HFF-Myc (cell line): ENCODE measurements around the gene MSMP.

Source experiments
- DNase-seq: peaks from one replicate; pipeline ENCODE4 v3.0.0-alpha.2; 2011; ENCODE audit warnings: low read depth; ENCODE audit errors: extremely low read depth
- H3K4me3 ChIP-seq: replicated peaks from 2 replicates; pipeline ENCODE4 v1.5.1; 2011; ENCODE audit warnings: low read depth, mild to moderate bottlenecking, control low read depth, low read length
- TF ChIP-seq, protein P1 (sequence below): IDR thresholded peaks from 2 replicates; pipeline ENCODE4 v1.5.1; 2012; ENCODE audit warnings: mild to moderate bottlenecking, low read depth, low read length, control low read depth; ENCODE audit errors: missing control alignments

Gene MSMP

DNA sequence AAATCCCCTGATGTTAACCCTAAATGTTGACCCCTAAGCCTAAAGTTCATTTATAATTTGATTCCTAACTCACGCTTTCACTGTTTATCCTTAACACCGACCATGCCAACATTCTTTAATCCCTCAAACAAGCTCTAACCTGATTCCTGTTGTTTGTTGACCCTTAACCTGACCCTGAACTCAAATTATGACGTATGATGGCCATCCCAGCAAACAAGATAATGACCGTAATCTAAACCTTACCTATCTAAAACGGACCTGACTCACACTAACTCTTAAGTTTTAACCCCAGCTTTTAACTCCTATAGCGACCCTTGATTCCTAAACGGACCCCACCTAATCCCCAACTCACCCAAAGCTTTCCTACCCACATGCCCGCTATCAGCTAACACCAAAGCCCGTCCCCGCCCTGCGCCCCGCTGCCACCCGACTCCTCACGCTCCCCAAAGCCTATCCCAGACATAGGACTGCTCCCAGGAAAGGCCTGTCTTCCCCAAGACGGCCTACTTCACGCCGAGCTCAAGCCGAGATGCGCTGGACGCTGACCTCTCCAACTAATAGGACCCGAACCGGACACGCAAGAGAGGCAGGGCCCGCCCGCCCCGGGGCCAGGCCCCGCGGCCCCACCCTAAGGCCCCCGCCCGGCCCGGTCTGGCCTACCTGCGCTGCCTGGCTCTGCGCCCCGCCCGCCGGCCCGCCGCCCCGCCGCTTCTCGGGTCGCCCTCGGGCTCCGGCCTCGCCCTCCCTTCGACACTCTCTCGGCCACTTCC is 22.5 kb downstream of the MSMP start:
- DNase-seq = no peak
- TF ChIP-seq, protein P1, sequence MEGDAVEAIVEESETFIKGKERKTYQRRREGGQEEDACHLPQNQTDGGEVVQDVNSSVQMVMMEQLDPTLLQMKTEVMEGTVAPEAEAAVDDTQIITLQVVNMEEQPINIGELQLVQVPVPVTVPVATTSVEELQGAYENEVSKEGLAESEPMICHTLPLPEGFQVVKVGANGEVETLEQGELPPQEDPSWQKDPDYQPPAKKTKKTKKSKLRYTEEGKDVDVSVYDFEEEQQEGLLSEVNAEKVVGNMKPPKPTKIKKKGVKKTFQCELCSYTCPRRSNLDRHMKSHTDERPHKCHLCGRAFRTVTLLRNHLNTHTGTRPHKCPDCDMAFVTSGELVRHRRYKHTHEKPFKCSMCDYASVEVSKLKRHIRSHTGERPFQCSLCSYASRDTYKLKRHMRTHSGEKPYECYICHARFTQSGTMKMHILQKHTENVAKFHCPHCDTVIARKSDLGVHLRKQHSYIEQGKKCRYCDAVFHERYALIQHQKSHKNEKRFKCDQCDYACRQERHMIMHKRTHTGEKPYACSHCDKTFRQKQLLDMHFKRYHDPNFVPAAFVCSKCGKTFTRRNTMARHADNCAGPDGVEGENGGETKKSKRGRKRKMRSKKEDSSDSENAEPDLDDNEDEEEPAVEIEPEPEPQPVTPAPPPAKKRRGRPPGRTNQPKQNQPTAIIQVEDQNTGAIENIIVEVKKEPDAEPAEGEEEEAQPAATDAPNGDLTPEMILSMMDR = no peak
- H3K4me3 ChIP-seq = peak overlapping the region; percentile 83

DNA sequence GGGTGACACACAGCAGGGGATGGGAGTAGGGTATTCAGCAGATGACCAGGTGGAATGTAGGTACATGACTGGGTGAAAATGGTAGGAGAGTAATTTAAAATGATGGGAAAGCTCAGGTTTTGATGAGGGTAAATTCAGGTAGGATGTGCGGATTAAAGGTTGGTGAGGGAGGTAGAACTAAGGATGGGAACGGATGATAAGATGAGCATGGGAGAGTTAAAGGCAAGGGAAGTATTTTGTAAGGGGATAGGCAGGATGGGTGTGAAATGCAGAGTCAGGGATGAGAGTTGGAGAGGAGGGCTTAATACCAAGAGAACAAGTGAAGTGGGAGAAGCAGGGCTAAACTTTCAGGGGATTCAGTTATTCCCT is 23.6 kb downstream of the MSMP start:
- H3K4me3 ChIP-seq = peak overlapping the region; percentile 83
- TF ChIP-seq, protein P1 = no peak
- DNase-seq = no peak

DNA sequence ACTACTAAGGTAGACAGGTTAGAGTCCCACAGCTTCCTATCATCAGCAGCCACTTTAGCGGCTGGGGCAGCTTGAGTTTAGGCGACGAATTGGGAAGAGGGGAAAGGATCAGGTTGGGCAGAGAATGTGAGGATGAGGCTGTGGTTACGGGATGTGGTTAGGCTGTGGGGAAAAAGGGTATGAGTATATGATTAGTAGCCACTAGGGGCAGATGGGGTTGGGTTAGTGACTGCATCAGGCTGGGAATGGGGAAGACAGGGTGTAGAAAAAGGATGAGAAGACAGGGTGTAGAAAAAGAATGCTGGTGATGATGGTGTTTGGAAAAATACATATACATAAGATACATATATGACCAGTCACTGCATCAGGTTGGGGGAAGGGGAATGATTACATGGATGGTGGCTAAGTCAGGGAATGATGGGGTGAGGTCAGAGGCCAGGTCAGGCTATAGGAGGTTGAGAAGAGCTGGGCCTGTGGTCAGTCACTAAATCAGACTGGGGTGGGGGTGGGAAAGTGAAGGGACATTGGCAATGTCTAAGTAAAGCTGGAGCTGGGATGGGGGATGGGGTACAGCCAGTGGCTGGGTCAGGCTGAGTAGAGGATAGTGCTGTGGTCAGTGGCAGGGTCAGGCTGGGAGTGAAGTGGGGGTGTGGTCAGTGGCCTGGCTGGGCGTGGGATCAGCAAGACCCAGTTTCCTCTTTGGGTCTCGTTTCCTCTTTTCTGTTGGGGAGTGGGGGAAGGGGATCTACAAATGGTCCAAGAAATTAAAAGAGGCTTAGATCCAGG is 24.2 kb downstream of the MSMP start:
- DNase-seq = peak; percentile 71
- peak overlapping the region; percentile 83 for H3K4me3 ChIP-seq
- TF ChIP-seq, protein P1 = peak; percentile 66

DNA sequence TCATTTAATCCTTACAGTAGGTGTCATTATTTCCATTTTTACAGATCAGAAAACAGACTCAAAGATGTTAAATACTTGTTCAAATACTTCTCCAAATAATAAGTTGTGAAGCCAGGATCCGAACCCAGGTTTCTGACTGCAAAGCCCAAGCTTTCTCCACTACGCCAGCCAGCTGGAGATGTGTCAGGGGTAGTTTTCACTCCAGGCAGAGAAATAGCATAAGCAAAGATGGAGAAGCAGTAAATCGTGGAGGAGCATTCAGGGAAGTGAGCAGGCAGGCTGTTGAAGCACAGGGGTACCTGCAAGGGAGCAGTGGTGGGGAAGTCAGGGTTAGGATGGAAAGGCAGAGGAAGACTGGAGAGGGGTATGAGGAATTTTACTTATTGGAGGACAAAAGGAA is 25.0 kb downstream of the MSMP start:
- H3K4me3 ChIP-seq = peak overlapping the region; percentile 83
- TF ChIP-seq, protein P1 = no peak
- DNase-seq = no peak

DNA sequence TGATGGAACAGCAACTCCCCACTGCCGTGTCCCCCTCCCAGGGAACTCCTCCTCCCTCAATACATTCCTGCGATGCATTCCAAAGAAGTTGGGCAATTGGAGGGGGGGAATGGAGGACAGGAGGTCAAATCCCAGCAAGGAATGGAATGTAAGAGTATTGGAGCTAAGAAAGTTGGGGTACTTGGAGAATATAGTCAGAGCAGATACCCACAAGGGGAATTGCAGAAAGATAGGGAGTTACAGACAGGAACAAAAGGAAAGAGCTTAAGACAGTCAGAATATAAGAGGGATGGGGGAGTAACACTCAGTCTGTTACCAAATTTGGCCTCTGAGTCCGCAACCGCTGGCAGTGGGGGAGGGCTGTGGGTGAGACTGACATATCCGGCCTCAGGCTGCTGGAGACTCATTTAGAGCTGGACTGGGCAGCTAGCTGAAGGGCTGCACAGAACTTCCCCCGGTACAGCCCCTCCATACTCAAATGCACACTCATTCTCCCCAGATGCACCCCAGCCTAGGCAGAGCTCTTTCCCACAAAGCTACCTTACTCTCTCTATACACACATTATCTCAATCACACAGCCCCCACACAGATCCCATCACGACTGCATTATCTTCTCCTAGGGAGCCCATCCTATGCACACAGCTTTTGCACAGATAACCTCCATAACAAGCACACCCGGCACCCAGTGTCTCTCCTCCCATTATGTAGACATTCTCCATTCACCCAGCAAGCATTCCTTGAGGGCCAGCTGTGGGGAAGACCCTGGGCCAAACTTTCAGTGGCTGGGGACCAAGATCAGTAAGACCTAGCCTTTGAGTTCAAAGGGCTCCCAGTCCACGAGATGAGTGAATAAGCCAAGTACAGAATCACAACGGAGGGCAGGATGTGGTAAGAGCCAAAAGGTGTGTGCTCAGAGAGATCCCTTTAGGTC is 25.8 kb downstream of the MSMP start:
- TF ChIP-seq, protein P1 = no peak
- DNase-seq = peak; percentile 69
- peak overlapping the region; percentile 83 for H3K4me3 ChIP-seq

DNA sequence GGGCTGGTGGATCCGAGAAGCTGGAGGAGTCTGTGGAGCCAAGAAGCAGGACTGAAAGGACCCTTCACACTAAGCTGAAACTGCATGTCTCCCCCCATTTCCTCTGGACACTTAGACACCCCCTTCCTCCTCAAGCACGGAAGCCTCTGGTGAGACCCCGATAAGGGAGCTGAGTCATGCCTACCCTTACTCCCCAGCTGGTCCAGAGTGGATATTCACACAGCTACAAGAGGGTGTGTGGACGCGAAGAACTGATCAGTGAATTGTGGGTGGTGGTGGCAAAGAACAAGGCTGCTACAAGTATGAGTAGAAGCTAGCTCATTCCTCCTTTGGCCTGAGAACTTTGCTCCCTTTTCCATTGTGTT is 26.4 kb downstream of the MSMP start:
- TF ChIP-seq, protein P1 = no peak
- peak overlapping the region; percentile 83 for H3K4me3 ChIP-seq
- DNase-seq = no peak
